Measurements from ENCODE around the gene GBX1.

The GBX1 gene

DNA sequence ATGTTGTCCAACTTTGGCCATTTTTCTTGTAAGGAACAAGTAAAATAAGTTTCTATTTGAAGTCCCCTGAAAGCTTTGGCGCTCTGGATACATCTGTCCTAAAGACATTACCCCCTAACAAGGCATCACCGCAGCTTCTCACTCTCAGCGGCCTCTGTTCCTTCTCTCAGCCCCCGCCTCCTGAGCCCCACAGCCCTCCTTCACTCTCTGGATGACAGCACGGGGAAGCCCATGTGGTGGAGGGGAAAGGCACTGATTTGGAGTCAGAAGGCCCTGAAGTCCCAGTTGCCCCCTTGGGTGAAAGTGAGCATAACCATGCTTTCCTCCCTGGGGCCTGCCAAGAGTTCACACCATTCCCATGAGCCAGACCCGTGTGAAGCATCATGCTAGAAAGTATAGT, 38.2 kb upstream of the GBX1 start:
- H3K9me3 ChIP-seq (ENCODE audit: control insufficient read depth in 1 of 2, low read length in 2 of 2): no peaks in the 10 kb centered on the region
- peaks cover 7% of the 10 kb centered on the region for H3K27me3 ChIP-seq (ENCODE audit: low read depth, low read length)
- H3K4me3 ChIP-seq (ENCODE audit: low read depth in 1 of 2, low read length in 2 of 2): no peak overlapping the region
- no peaks in the 10 kb centered on the region for H3K36me3 ChIP-seq (ENCODE audit: control insufficient read depth in 1 of 2, insufficient read depth in 2 of 2, low read length in 2 of 2)
- H3K27ac ChIP-seq (ENCODE audit: low read length): no peak overlapping the region
- H3K4me1 ChIP-seq (ENCODE audit: control insufficient read depth in 1 of 2, insufficient read depth in 2 of 2, low read length in 2 of 2): no peaks in the 10 kb centered on the region

DNA sequence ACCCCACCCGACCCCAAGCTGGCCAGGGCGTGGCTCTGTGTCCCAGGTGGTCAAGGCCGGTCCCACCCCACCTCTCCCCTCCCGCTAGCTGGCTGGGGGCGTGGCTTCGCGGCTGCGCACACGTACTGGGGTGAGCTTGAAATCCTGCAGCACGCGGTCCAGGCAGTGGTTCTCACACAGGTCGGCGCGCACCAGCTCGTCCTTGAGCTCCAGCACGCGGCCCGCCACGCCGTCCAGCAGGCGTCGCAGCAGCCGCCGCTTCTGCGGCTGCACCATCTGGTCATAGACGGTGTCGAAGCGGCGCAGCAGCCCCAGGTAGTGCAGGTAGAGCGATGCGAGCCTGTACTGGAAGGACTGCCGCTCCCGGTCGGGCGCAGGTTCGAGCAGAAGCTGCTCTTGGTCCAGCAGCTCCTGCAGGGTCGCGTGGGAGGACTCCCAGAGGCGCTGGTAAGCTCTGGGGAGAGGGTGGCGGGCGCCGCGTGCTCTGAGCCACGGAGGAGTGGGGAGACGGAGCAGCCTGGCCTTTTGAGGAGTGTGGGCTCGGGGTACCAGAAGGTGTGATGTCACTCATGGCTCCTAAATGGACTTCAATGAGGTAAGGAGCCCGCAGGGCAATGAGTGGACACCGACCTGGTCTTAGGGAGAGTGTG, 37.0 kb upstream of the GBX1 start:
- Histone ChIP-seq H3K27ac (ENCODE audit: low read length) (no peak overlapping the region), H3K9me3 (ENCODE audit: control insufficient read depth in 1 of 2, low read length in 2 of 2) (no peaks in the 10 kb centered on the region)

DNA sequence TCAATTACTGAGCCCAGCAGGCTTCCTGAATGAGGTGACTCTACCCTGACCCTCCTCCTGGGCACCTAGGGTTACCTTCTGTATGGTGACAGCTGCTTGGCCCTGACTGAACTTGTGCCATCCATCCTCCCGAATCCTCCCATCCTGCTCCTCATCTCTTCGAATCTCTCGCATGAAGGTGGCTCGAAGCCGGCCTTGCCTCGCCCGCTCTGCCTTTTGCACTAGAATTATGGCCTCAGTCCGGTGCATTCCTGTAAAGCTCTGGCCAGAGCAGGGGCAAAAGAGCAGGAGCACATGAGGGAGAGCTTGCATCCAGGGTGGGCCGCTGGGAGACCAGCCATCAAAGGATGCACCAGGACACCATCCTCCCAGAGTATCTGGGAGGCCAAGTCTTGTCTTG, 35.3 kb upstream of the GBX1 start:
- H3K4me1 ChIP-seq (ENCODE audit: control insufficient read depth in 1 of 2, insufficient read depth in 2 of 2, low read length in 2 of 2): peaks cover 0 to 8% of the 10 kb centered on the region in 2 donors
- H3K27me3 ChIP-seq (ENCODE audit: low read depth, low read length): peaks cover 7% of the 10 kb centered on the region
- no peak overlapping the region for H3K4me3 ChIP-seq (ENCODE audit: low read depth in 1 of 2, low read length in 2 of 2)
- no peaks in the 10 kb centered on the region for H3K36me3 ChIP-seq (ENCODE audit: control insufficient read depth in 1 of 2, insufficient read depth in 2 of 2, low read length in 2 of 2)
- H3K27ac ChIP-seq (ENCODE audit: low read length): no peak overlapping the region
- H3K9me3 ChIP-seq (ENCODE audit: control insufficient read depth in 1 of 2, low read length in 2 of 2): no peaks in the 10 kb centered on the region

More for the DNA sequence above, 37.0 kb upstream of the GBX1 start:
- H3K4me3 ChIP-seq (ENCODE audit: low read depth in 1 of 2, low read length in 2 of 2): no peak overlapping the region
- H3K27me3 ChIP-seq (ENCODE audit: low read depth, low read length): peaks cover 7% of the 10 kb centered on the region
- H3K4me1 ChIP-seq (ENCODE audit: control insufficient read depth in 1 of 2, insufficient read depth in 2 of 2, low read length in 2 of 2): peaks cover 0 to 5% of the 10 kb centered on the region in 2 donors
- no peaks in the 10 kb centered on the region for H3K36me3 ChIP-seq (ENCODE audit: control insufficient read depth in 1 of 2, insufficient read depth in 2 of 2, low read length in 2 of 2)

DNA sequence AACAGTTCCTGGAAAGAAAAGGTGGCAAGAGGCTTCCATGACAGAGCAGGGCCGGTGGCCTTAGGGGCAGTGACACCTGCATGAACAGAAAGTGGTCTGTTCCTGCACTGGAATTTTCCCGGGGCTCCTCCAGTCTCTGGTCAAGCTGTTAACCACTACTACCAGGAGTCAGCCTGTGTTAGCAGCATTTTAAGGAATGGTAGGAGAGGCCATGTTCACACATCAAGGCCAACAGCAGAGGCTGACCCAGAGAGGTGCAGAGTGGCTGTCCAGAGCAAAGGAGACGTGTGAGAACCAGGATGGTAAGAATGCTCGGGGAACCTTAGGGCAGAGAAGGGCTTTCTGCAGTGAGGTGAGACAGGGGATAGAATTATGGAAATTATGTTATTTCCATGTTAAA, 34.3 kb upstream of the GBX1 start:
- H3K9me3 ChIP-seq (ENCODE audit: control insufficient read depth in 1 of 2, low read length in 2 of 2): no peaks in the 10 kb centered on the region
- no peak overlapping the region for H3K4me3 ChIP-seq (ENCODE audit: low read depth in 1 of 2, low read length in 2 of 2)
- H3K36me3 ChIP-seq (ENCODE audit: control insufficient read depth in 1 of 2, insufficient read depth in 2 of 2, low read length in 2 of 2): no peaks in the 10 kb centered on the region
- H3K27ac ChIP-seq (ENCODE audit: low read length): no peak overlapping the region
- H3K4me1 ChIP-seq (ENCODE audit: control insufficient read depth in 1 of 2, insufficient read depth in 2 of 2, low read length in 2 of 2): peaks cover 0 to 8% of the 10 kb centered on the region in 2 donors
- peaks cover 7% of the 10 kb centered on the region for H3K27me3 ChIP-seq (ENCODE audit: low read depth, low read length)

DNA sequence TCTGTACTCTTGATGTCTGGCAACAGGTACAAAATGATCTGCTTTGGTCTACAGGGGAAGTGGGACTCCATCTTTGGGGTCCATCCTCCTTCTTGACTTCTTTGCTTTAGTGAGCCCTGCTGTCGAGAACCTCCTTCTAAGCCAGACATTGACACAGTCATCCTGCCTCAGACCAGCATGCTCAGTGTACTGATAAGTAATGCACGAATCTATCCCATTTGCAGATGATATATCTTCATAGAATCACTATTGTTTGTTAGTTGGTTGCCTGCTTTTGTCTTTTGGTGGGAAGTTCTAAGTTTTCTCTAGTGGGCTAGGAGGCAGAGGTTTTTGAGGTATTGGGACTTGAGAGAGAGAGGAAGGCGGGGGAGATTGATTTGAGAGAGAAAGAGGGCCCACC, 33.9 kb upstream of the GBX1 start:
- Histone ChIP-seq H3K4me3 (ENCODE audit: low read depth in 1 of 2, low read length in 2 of 2) (no peak overlapping the region), H3K36me3 (ENCODE audit: control insufficient read depth in 1 of 2, insufficient read depth in 2 of 2, low read length in 2 of 2) (no peaks in the 10 kb centered on the region), H3K9me3 (ENCODE audit: control insufficient read depth in 1 of 2, low read length in 2 of 2) (no peaks in the 10 kb centered on the region), H3K27ac (ENCODE audit: low read length) (no peak overlapping the region), H3K27me3 (ENCODE audit: low read depth, low read length) (peaks cover 7% of the 10 kb centered on the region), H3K4me1 (ENCODE audit: control insufficient read depth in 1 of 2, insufficient read depth in 2 of 2, low read length in 2 of 2) (peaks cover 0 to 8% of the 10 kb centered on the region in 2 donors)

DNA sequence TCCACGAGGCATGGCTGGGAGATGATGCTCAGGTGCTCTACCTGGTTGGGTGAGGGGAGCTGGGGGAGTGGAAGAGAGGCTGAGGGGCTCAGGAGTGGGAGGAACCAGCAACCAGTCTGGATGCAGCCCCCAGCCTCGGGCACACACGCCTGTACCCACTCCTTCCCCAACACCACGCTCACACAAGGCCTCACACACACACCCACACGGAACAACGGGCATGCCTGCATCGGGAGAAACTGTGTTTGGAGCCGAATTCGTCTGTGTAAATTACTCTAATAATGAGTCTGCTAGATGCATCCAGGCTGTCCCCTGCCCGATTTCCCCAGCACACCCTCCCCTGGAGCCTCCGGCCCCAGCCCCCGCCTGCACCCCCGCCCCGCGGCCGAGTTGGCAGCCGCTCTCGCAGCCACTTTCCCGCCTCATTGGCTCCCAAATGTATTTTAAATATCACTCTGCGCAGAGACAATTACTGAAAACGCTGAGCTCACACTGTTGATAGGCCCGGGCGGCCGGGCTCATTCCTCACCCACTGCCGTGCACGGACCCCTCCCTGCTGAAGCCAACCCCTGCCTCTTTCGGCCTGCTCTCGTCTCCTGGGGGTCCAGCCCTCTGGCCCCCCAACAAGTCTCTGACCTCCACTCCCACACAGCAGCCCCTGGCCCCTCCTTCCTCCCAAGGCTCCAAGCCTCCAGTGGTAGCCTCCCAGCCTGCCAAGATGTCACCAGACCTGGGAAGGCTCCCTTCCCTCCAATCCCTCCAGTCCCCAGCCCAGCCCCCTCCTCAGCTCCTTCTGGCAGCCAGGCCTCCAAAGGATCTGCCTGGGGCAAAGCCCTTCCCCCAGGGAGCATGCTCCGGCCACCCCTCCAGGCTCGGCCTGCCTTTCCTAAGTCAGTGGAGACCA, 31.7 kb upstream of the GBX1 start:
- Histone ChIP-seq H3K36me3 (ENCODE audit: control insufficient read depth in 1 of 2, insufficient read depth in 2 of 2, low read length in 2 of 2) (no peaks in the 10 kb centered on the region), H3K27me3 (ENCODE audit: low read depth, low read length) (no peaks in the 10 kb centered on the region), H3K4me3 (ENCODE audit: low read depth in 1 of 2, low read length in 2 of 2) (no peak overlapping the region), H3K4me1 (ENCODE audit: control insufficient read depth in 1 of 2, insufficient read depth in 2 of 2, low read length in 2 of 2) (peaks cover 0 to 8% of the 10 kb centered on the region in 2 donors), H3K27ac (ENCODE audit: low read length) (no peak overlapping the region), H3K9me3 (ENCODE audit: control insufficient read depth in 1 of 2, low read length in 2 of 2) (no peaks in the 10 kb centered on the region)

DNA sequence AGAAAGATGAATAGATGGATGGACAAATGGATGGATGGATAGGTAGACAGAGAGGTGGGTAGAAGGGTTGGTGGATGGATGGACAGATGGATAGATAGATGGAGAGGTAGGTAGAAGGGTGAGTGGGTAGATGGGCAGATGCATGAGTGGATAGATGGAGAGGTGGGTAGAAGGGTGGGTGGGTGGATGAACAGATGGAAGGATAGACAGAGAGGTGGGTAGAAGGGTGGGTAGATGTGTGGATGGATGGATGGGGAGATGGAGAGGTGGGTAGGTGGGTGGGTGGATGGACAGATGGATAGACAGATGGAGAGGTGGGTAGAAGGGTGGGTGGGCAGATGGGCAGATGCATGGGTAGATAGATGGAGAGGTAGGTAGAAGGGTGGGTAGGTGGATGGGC, 30.4 kb upstream of the GBX1 start:
- H3K4me1 ChIP-seq (ENCODE audit: control insufficient read depth in 1 of 2, insufficient read depth in 2 of 2, low read length in 2 of 2): peaks cover 0 to 8% of the 10 kb centered on the region in 2 donors
- H3K27ac ChIP-seq (ENCODE audit: low read length): no peak overlapping the region
- H3K4me3 ChIP-seq (ENCODE audit: low read depth in 1 of 2, low read length in 2 of 2): no peak overlapping the region
- no peaks in the 10 kb centered on the region for H3K27me3 ChIP-seq (ENCODE audit: low read depth, low read length)
- H3K9me3 ChIP-seq (ENCODE audit: control insufficient read depth in 1 of 2, low read length in 2 of 2): no peaks in the 10 kb centered on the region
- no peaks in the 10 kb centered on the region for H3K36me3 ChIP-seq (ENCODE audit: control insufficient read depth in 1 of 2, insufficient read depth in 2 of 2, low read length in 2 of 2)

DNA sequence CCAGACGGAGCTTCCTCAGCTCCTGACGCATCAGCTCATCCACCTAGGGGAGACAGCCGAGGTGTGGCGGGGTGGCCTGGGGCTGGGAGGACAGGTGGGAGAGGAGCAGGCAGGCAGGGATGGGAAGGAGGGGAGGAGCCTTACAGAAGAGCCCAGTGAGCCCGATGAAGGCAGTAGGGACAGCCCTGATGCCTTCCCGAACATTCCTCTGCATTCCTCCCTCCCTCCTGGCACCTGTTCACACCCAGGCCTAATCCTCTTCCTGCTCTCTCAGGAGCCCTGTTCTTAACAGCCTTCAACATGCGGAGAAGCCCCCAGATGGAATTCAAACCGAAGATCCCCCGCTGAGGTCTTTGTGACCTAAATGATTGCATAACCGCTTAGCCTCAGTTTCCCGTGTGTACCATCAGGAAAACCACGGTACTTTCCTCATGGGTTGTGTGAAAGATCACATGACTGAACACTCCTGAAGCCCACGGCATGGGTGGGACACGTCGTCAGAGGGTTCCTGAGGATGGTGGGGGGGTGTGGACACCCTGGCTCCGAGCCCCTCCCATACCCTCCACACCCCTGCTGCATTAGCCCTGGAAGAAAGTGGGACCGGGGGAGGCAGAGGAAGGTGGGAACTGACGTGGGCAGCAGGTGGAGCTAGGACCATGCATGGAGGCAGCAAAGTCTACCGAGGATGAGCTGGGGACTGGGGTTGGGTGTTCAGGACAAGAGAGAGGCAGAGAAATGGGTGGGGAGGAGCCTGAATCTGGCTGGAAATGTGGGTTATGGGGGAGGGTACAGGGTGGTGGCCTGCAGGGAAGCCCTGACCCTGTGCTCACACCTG, 28.3 kb upstream of the GBX1 start:
- Histone ChIP-seq H3K27me3 (ENCODE audit: low read depth, low read length) (no peaks in the 10 kb centered on the region), H3K9me3 (ENCODE audit: control insufficient read depth in 1 of 2, low read length in 2 of 2) (no peaks in the 10 kb centered on the region), H3K4me1 (ENCODE audit: control insufficient read depth in 1 of 2, insufficient read depth in 2 of 2, low read length in 2 of 2) (peaks cover 0 to 8% of the 10 kb centered on the region in 2 donors), H3K4me3 (ENCODE audit: low read depth in 1 of 2, low read length in 2 of 2) (no peak overlapping the region), H3K27ac (ENCODE audit: low read length) (no peak overlapping the region), H3K36me3 (ENCODE audit: control insufficient read depth in 1 of 2, insufficient read depth in 2 of 2, low read length in 2 of 2) (no peaks in the 10 kb centered on the region)

DNA sequence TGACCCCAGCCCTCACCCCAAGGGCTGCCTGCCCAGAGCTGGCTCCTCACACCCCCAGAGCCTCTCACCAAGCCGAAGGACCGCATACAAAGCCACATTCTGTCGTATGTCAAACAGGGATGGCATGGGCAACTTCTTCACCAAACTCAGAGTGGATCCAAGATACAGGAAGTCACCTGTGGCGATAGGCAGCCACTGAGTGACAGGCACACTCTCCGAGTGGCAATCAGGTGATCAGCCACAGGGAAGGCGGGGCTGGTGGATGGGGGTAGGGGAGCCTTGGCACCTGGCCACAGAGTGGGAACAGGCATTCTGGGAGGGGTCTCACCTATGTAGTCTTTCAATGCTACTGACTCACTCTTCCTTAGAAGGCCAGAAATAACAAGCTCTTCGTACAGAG, 26.7 kb upstream of the GBX1 start:
- H3K36me3 ChIP-seq (ENCODE audit: control insufficient read depth in 1 of 2, insufficient read depth in 2 of 2, low read length in 2 of 2): no peaks in the 10 kb centered on the region
- no peak overlapping the region for H3K4me3 ChIP-seq (ENCODE audit: low read depth in 1 of 2, low read length in 2 of 2)
- no peaks in the 10 kb centered on the region for H3K4me1 ChIP-seq (ENCODE audit: control insufficient read depth in 1 of 2, insufficient read depth in 2 of 2, low read length in 2 of 2)
- no peaks in the 10 kb centered on the region for H3K27me3 ChIP-seq (ENCODE audit: low read depth, low read length)
- H3K9me3 ChIP-seq (ENCODE audit: control insufficient read depth in 1 of 2, low read length in 2 of 2): no peaks in the 10 kb centered on the region
- no peak overlapping the region for H3K27ac ChIP-seq (ENCODE audit: low read length)

DNA sequence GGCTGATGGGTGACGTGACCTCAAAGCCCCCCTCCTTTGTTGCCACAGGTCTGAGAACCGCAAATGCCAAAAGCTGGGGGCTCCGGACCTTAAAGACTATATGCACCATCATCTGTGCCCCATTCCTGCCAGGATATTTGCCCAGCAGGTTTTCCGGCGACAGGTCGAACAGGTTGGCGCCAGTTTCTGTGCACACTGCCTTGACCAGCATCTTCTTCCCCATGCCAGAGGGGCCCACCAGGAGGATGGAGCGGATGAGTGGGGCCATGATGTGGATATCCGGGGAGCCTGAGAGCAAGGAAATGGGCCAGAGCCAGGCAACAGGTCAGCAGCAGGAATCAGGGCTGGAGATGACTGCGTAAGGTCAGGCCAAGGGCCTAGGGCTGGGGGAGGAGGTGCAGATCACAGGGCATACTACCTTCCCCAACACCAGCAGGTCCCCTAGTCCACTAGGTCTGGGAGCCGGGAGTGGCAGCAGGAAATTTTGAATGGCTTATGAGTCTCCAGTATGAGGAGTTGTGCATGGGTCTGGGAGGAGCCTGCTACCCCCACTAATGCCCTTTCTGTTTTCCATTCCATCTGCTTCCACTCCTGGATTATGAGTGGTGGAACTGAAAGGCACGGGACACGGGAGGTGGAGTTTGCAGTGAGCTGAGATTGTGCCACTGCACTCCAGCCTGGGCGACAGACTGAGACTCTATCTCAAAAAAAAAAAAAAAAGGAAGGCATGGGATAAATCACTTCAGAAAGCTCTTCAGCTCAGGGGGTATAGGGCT, 25.9 kb upstream of the GBX1 start:
- H3K27ac ChIP-seq (ENCODE audit: low read length): no peak overlapping the region
- no peaks in the 10 kb centered on the region for H3K27me3 ChIP-seq (ENCODE audit: low read depth, low read length)
- no peaks in the 10 kb centered on the region for H3K9me3 ChIP-seq (ENCODE audit: control insufficient read depth in 1 of 2, low read length in 2 of 2)
- no peaks in the 10 kb centered on the region for H3K4me1 ChIP-seq (ENCODE audit: control insufficient read depth in 1 of 2, insufficient read depth in 2 of 2, low read length in 2 of 2)
- no peaks in the 10 kb centered on the region for H3K36me3 ChIP-seq (ENCODE audit: control insufficient read depth in 1 of 2, insufficient read depth in 2 of 2, low read length in 2 of 2)
- no peak overlapping the region for H3K4me3 ChIP-seq (ENCODE audit: low read depth in 1 of 2, low read length in 2 of 2)

All from muscle layer of duodenum (tissue), 2 donors.